GM12801 (cell line): Measurements from ENCODE around the gene NCAM1.

Experiments
- CTCF ChIP-seq: IDR thresholded peaks from one replicate; pipeline ENCODE4 v1.5.1; 2011; ENCODE audit warnings: control low read depth; ENCODE audit not compliant: insufficient read length; ENCODE audit errors: extremely low read depth

NCAM1 gene

GRCh38 chr11:113243696-113244095 is 282.5 kb downstream of the NCAM1 start:
- no peak for TF ChIP-seq CTCF

- no peak for TF ChIP-seq CTCF
These were observed 284.0 kb downstream of the NCAM1 start for GRCh38 chr11:113245216-113245615.

- no peak for TF ChIP-seq CTCF
These were observed 286.0 kb downstream of the NCAM1 start for GRCh38 chr11:113247221-113247620.

GRCh38 chr11:113247966-113248365 is 286.7 kb downstream of the NCAM1 start:
- TF ChIP-seq CTCF, result no peak

GRCh38 chr11:113248702-113249490 is 287.7 kb downstream of the NCAM1 start:
- TF ChIP-seq CTCF, result no peak

- TF ChIP-seq CTCF, result no peak
These were observed 288.2 kb downstream of the NCAM1 start for GRCh38 chr11:113249491-113249763.

GRCh38 chr11:113249786-113250185 is 288.6 kb downstream of the NCAM1 start:
- no peak for TF ChIP-seq CTCF

GRCh38 chr11:113251281-113251680 is 290.1 kb downstream of the NCAM1 start:
- TF ChIP-seq CTCF, result no peak
